ENCODE results near the gene RAB40B. TPM values are rescaled to one million over a fixed set of nuclear protein-coding genes. Genes with fewer than 3 reads are reported as not detected.

The RAB40B gene
- total and polyA plus RNA-seq, 2 of the 4 experiments (the other 2 are of a cell fraction): 14.9 to 20.0 TPM

GRCh38 chr17:82644148-82644547 is 54.4 kb downstream of the RAB40B start:
- no peak overlapping the region for H4K91ac ChIP-seq (ENCODE audit: insufficient read depth, low read depth, low read length)
- H3K27me3 ChIP-seq (ENCODE audit: control insufficient read depth, insufficient read depth, low read length): no peaks in the 10 kb centered on the region
- no peak for DNase-seq
- no peak overlapping the region for H2AK5ac ChIP-seq (ENCODE audit: low read depth, low read length)
- no peak overlapping the region for H4K8ac ChIP-seq (ENCODE audit: low read depth in 2 of 2, low read length in 2 of 2)
- no peak overlapping the region for H3K14ac ChIP-seq (replicated peaks; ENCODE audit: low read depth, low read length)
- CTCF ChIA-PET: no interaction called here
- in situ Hi-C loops (cut with MboI; ENCODE audit: low sequenced_read_pairs): no loop called here
- dilution Hi-C loops (cut with HindIII; ENCODE audit: low sequenced_read_pairs, unreplicated experiment): no loop called here
- H3K36me3 ChIP-seq (ENCODE audit: control insufficient read depth, insufficient read depth, low read length): peaks cover 40% of the 10 kb centered on the region
- no peak overlapping the region for H2BK15ac ChIP-seq (ENCODE audit: low read depth, low read length)
- TF ChIP-seq NFE2L2 (IDR thresholded peaks at IDR 0.05; ENCODE audit: low read depth, low read length) (no peak), RCOR1 (IDR thresholded peaks at IDR 0.05; ENCODE audit: insufficient replicate concordance, low read length) (no peak), CEBPB (IDR thresholded peaks at IDR 0.05; ENCODE audit: low read depth, low read length) (no peak), USF2 (IDR thresholded peaks at IDR 0.05; ENCODE audit: low read depth, low read length) (no peak), RAD21 (IDR thresholded peaks at IDR 0.05; ENCODE audit: low read length) (no peak), RFX5 (IDR thresholded peaks at IDR 0.05; ENCODE audit: low read depth, low read length) (no peak), FOS (IDR thresholded peaks at IDR 0.05; ENCODE audit: low read depth, low read length) (no peak), BHLHE40 (IDR thresholded peaks at IDR 0.05; ENCODE audit: low read depth, low read length) (no peak), CTCF (conservative IDR thresholded peaks at IDR 0.05; ENCODE audit: low read depth, low read length) (no peak), CHD1 (IDR thresholded peaks at IDR 0.05; ENCODE audit: low read depth, low read length) (no peak), MAZ (IDR thresholded peaks at IDR 0.05; ENCODE audit: borderline replicate concordance, low read depth, low read length) (no peak), ELK1 (IDR thresholded peaks at IDR 0.05; ENCODE audit: borderline replicate concordance, low read depth, low read length) (no peak), SMC3 (IDR thresholded peaks at IDR 0.05; ENCODE audit: low read depth, low read length) (no peak)
- no peak overlapping the region for H4K5ac ChIP-seq (ENCODE audit: low read depth, low read length)
- H3K4me1 ChIP-seq (ENCODE audit: control insufficient read depth, insufficient read depth, low read length): peaks cover 6% of the 10 kb centered on the region; the same call in 1 of the 2 replicates
- H2BK120ac ChIP-seq (ENCODE audit: low read depth, low read length): no peak overlapping the region
- no peak overlapping the region for H2BK20ac ChIP-seq (ENCODE audit: low read depth, low read length)
- no peak overlapping the region for H3K56ac ChIP-seq (ENCODE audit: extremely low read depth, insufficient read depth, low read length)
- no TSS peak for BruUV-seq (replicated peaks)
- peaks cover 34 to 56% of the 10 kb centered on the region in 2 experiments for H3K79me1 ChIP-seq (ENCODE audit: low read depth in 1 of 2, low read length in 2 of 2)
- no peak overlapping the region for H3K9ac ChIP-seq (ENCODE audit: low read depth, low read length)
- no peaks in the 10 kb centered on the region for H3K9me3 ChIP-seq (ENCODE audit: control insufficient read depth, insufficient read depth, low read length)
- no peak overlapping the region for H3K4me2 ChIP-seq (ENCODE audit: low read depth, low read length)
- no peak overlapping the region for H2AFZ ChIP-seq (replicated peaks; ENCODE audit: low read length, poor library complexity)
- no peak overlapping the region for H3K4me3 ChIP-seq (ENCODE audit: insufficient read depth, low read depth, low read length)
- no peak overlapping the region for H2AK9ac ChIP-seq (replicated peaks; ENCODE audit: low read depth, low read length, poor library complexity)
- H2BK5ac ChIP-seq (ENCODE audit: low read depth, low read length, poor library complexity, severe bottlenecking): no peak overlapping the region
- H3K27ac ChIP-seq (ENCODE audit: insufficient read depth, low read length): no peak overlapping the region
- H3K9me1 ChIP-seq (ENCODE audit: insufficient read depth, low read length): peaks cover 7% of the 10 kb centered on the region
- no peak for ATAC-seq (ENCODE audit: low read depth)
- H3K23ac ChIP-seq (ENCODE audit: low read depth, low read length): no peak overlapping the region
- H4K20me1 ChIP-seq (ENCODE audit: insufficient read depth, low read length): peaks cover 83% of the 10 kb centered on the region
- POLR2A ChIA-PET (ENCODE audit: unreplicated experiment): no interaction called here
- H3K18ac ChIP-seq (ENCODE audit: low read depth, low read length): no peak overlapping the region
- H3K4ac ChIP-seq (ENCODE audit: low read depth, low read length): no peak overlapping the region
- 75% methylated on average over 1 of the region's 5 CpGs; no CpG with 5 or more reads in 1 of the 2 experiments for WGBS, 2 experiments (ENCODE audit: extremely low coverage in 2 of 2, insufficient read length in 1 of 2)
- intact Hi-C loops (cut with micrococcal nuclease): no loop called here
